ENCODE results near the gene DAND5. TPM values are rescaled to one million over a fixed set of nuclear protein-coding genes. Genes with fewer than 3 reads are reported as not detected.
A peak's percentile ranks its signal among the peaks of the same experiment; 100 is the strongest.

The DAND5 gene
- total and polyA plus RNA-seq, 2 of the 13 experiments (the other 11 are each of a cell fraction or from before 2014, with no cell fraction given): 0.04 TPM; not detected in 1

DNA sequence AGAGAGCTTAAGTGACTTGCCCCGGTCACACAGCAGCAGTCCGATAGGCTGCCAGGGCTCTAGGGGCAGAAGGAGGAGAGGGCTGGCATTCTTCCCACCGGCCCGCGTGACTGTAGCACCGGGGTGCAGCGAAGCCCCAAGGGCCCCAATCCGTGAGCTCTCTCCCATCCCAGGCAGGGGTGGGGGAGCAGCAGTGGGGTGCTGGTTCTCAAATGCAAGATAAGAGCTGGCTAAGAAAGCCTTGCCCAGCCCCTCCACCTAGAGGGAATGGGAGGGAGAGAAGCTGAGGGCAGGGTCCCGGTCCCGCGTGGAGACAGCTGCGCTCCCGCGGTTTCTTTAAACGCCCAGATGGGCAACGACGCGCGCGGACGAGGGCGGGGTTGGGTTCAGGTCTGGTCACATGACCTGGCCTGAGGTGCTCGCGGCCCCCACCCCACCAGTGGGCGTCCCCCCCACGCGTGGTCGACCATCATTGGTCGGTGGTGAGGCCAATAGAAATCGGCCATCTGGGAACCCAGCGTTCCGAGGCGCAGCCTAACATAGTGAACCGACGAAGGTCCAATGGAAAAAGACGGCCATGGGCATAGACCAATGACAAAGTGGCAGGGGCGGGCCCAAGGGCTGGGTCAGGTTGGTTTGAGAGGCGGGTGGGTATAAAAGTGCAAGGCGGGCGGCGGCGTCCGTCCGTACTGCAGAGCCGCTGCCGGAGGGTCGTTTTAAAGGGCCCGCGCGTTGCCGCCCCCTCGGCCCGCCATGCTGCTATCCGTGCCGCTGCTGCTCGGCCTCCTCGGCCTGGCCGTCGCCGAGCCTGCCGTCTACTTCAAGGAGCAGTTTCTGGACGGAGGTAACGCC is 31.2 kb upstream of the DAND5 start, which contains the start of gene CALR (continued):
- TF ChIP-seq, protein P1, sequence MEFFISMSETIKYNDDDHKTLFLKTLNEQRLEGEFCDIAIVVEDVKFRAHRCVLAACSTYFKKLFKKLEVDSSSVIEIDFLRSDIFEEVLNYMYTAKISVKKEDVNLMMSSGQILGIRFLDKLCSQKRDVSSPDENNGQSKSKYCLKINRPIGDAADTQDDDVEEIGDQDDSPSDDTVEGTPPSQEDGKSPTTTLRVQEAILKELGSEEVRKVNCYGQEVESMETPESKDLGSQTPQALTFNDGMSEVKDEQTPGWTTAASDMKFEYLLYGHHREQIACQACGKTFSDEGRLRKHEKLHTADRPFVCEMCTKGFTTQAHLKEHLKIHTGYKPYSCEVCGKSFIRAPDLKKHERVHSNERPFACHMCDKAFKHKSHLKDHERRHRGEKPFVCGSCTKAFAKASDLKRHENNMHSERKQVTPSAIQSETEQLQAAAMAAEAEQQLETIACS (CRISPR knock-in tag; IDR thresholded peaks at IDR 0.05): 0 out of 2 replicates have a peak, but pooled peaks have one; percentile 40
- TF ChIP-seq BHLHE40 (IDR thresholded peaks at IDR 0.05; ENCODE audit: low read length) (peak; percentile 25), KLF6 (CRISPR knock-in tag; IDR thresholded peaks at IDR 0.05) (peak; percentile 78; the same call in 1 of the 2 replicates), PAF1 (CRISPR knock-in tag; IDR thresholded peaks at IDR 0.05) (no peak), SIN3A (IDR thresholded peaks at IDR 0.05; ENCODE audit: borderline replicate concordance, low read depth, low read length) (peak; percentile 84; the same call in 1 of the 2 replicates), POLR2G (IDR thresholded peaks at IDR 0.05; ENCODE audit: low read depth, low read length) (peak; percentile 99), FOXC1 (CRISPR knock-in tag; IDR thresholded peaks at IDR 0.05; ENCODE audit: borderline replicate concordance) (no peak), LCORL (IDR thresholded peaks at IDR 0.05) (no peak), LCORL (CRISPR knock-in tag; IDR thresholded peaks at IDR 0.05) (peak; percentile 16; the same call in 1 of the 2 replicates), ZNF24 (IDR thresholded peaks at IDR 0.05) (no peak), NFYB (CRISPR knock-in tag; IDR thresholded peaks at IDR 0.05) (peak; percentile 99), ZNF615 (CRISPR knock-in tag; IDR thresholded peaks at IDR 0.05; ENCODE audit: borderline replicate concordance) (no peak), ZSCAN20 (CRISPR knock-in tag; IDR thresholded peaks at IDR 0.05; ENCODE audit: borderline replicate concordance) (no peak), ZNF746 (CRISPR knock-in tag; IDR thresholded peaks at IDR 0.05) (no peak), GABPB1 (CRISPR knock-in tag; IDR thresholded peaks at IDR 0.05) (peak; percentile 83), HMG20A (CRISPR knock-in tag; IDR thresholded peaks at IDR 0.05; ENCODE audit: borderline replicate concordance) (no peak; the same call in 1 of the 2 replicates), ZNF891 (CRISPR knock-in tag; IDR thresholded peaks at IDR 0.05) (no peak), ZNF772 (CRISPR knock-in tag; IDR thresholded peaks at IDR 0.05) (no peak; the same call in 1 of the 2 replicates), ZNF569 (CRISPR knock-in tag; IDR thresholded peaks at IDR 0.05; ENCODE audit: borderline replicate concordance) (0 out of 2 replicates have a peak, but pooled peaks have one; percentile 24), JDP2 (CRISPR knock-in tag; IDR thresholded peaks at IDR 0.05; ENCODE audit: borderline replicate concordance) (no peak), ZNF629 (CRISPR knock-in tag; conservative IDR thresholded peaks at IDR 0.05) (no peak), KDM1A (CRISPR knock-in tag; IDR thresholded peaks at IDR 0.05) (no peak), SMARCE1 (IDR thresholded peaks at IDR 0.05; ENCODE audit: borderline replicate concordance) (no peak), ZNF660 (CRISPR knock-in tag; IDR thresholded peaks at IDR 0.05; ENCODE audit: borderline replicate concordance, low read depth) (no peak)
- TF ChIP-seq, protein P2, sequence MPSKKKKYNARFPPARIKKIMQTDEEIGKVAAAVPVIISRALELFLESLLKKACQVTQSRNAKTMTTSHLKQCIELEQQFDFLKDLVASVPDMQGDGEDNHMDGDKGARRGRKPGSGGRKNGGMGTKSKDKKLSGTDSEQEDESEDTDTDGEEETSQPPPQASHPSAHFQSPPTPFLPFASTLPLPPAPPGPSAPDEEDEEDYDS (CRISPR knock-in tag; IDR thresholded peaks at IDR 0.05): peak; percentile 93
- TF ChIP-seq, protein P3, sequence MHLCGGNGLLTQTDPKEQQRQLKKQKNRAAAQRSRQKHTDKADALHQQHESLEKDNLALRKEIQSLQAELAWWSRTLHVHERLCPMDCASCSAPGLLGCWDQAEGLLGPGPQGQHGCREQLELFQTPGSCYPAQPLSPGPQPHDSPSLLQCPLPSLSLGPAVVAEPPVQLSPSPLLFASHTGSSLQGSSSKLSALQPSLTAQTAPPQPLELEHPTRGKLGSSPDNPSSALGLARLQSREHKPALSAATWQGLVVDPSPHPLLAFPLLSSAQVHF (CRISPR knock-in tag; IDR thresholded peaks at IDR 0.05): 0 out of 2 replicates have a peak, but pooled peaks have one; percentile 26
- TF ChIP-seq, protein P4, sequence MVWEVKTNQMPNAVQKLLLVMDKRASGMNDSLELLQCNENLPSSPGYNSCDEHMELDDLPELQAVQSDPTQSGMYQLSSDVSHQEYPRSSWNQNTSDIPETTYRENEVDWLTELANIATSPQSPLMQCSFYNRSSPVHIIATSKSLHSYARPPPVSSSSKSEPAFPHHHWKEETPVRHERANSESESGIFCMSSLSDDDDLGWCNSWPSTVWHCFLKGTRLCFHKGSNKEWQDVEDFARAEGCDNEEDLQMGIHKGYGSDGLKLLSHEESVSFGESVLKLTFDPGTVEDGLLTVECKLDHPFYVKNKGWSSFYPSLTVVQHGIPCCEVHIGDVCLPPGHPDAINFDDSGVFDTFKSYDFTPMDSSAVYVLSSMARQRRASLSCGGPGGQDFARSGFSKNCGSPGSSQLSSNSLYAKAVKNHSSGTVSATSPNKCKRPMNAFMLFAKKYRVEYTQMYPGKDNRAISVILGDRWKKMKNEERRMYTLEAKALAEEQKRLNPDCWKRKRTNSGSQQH (CRISPR knock-in tag; IDR thresholded peaks at IDR 0.05; ENCODE audit: low read depth): 0 out of 2 replicates have a peak, but pooled peaks have one; percentile 40

Measured in HepG2 (cell line).